Upper lobe of left lung (tissue), 6 donors: ENCODE results near the gene KIF15. TPM values are rescaled to one million over a fixed set of nuclear protein-coding genes. Genes with fewer than 3 reads are reported as not detected.
"Not testable (repeated sequence)": the region's sequence is repeated elsewhere in the genome, so short reads cannot be mapped to it uniquely, and the experiment has no call there.

ENCODE experiments used
- ATAC-seq, 2 donors: fragments of 200-7000 bp; cut with Tn5 transposase; one replicate each; pipeline ENCODE4 v1.9.1; 2022; ENCODE audit warnings: mild to moderate bottlenecking in 2 of 2, moderate library complexity in 2 of 2; ENCODE audit not compliant: low FRiP score in 2 of 2
- DNase-seq, 2 donors: peaks; one replicate each; pipeline ENCODE4 v3.0.0-alpha.2; 2019 to 2020
- H3K27ac ChIP-seq, 4 donors: fragments of 200-600 bp; sonication (generic); one replicate each; pipeline ENCODE4 v1.5.1; 2016 to 2019
- H3K27me3 ChIP-seq, 4 donors: fragments of 200-600 bp; sonication (generic); one replicate each; pipeline ENCODE4 v1.5.1; 2017 to 2019
- H3K36me3 ChIP-seq, 4 donors: fragments of 200-600 bp; sonication (generic); one replicate each; pipeline ENCODE4 v1.5.1; 2016 to 2019
- H3K4me1 ChIP-seq, 4 donors: fragments of 200-600 bp; sonication (generic); one replicate each; pipeline ENCODE4 v1.5.1; 2018 to 2019
- H3K4me3 ChIP-seq, 4 donors: fragments of 200-600 bp; sonication (generic); one replicate each; pipeline ENCODE4 v1.5.1; 2017 to 2019; ENCODE audit warnings: mild to moderate bottlenecking in 2 of 4, moderate library complexity in 1 of 4
- H3K9me3 ChIP-seq, 4 donors: fragments of 200-600 bp; sonication (generic); one replicate each; pipeline ENCODE4 v1.5.1; 2018 to 2019
- EP300 ChIP-seq, 4 donors: sonication (generic); formaldehyde crosslinking; IDR thresholded peaks; one replicate each; pipeline ENCODE4 v1.5.1; 2017; ENCODE audit warnings: antibody characterized with exemption in 4 of 4, control low read depth in 2 of 4
- POLR2A ChIP-seq, 4 donors: fragments of 450-650 bp; IDR thresholded peaks; one replicate each; pipeline ENCODE4 v1.5.1; 2016 to 2017; ENCODE audit warnings: antibody characterized with exemption in 4 of 4, mild to moderate bottlenecking in 2 of 4
- POLR2AphosphoS5 ChIP-seq, 2 donors: sonication (generic); formaldehyde crosslinking; IDR thresholded peaks; one replicate each; pipeline ENCODE4 v1.5.1; 2017; ENCODE audit warnings: antibody characterized with exemption in 2 of 2
- WGBS, 2 donors: methylation state at CpG; one replicate each; pipeline ENCODE4 v1.1.5; 2017 to 2018; 5-methylcytosine and 5-hydroxymethylcytosine counted together
- total RNA-seq, 6 donors: library from RNA; depleted of rRNA in 4 of 6; stranded (reverse); fragments of >200 nt in 4 of 6; gene quantifications; one replicate each; pipeline versions ENCODE4 v1.1.0 to v1.2.1, GENCODE V29; 2016 to 2021
- TF ChIP-seq, protein P1 (sequence below), 6 experiments: fragments of 450-650 bp in 4 of 6; fragments of 200-600 bp in 2 of 6; sonication (generic) in 2 of 6; IDR thresholded peaks; one replicate each; pipeline ENCODE4 v1.5.1; 2016 to 2019; ENCODE audit warnings: antibody characterized with exemption in 6 of 6
- donor health status: DM: no; HTN: no; CAD: no; lungs with moderate emphysema.
- donor health status: DM: no; HTN: yes; CAD: no; lungs with severe emphysema.

The KIF15 gene
- total RNA-seq, 6 donors from 2014 or later: 0.69 to 2.3 (median 0.89) TPM; not detected in 1

DNA sequence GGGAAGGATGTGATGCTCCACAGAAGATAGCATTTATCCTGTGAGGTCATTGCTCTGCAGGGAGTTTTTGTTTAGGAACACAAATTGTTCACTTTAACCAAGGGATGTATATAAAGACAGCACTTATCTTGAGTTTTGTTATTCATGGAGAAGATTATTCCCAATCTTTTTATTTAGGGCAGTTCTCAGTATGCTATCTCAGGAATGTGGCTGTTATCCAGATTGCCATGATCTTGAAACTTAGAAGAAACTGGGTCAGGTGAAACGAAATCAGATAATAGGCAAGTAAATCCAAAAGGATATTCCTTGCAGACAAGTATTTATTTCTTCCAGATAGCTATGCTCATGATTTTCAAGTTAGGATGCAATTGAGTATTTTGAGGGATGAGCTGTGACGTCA is 80.8 kb downstream of the KIF15 start:
- no peak for ATAC-seq

GRCh38 chr3:44845528-44846520 is 84.2 kb downstream of the KIF15 start:
- no peak for DNase-seq
- TF ChIP-seq, protein P1, sequence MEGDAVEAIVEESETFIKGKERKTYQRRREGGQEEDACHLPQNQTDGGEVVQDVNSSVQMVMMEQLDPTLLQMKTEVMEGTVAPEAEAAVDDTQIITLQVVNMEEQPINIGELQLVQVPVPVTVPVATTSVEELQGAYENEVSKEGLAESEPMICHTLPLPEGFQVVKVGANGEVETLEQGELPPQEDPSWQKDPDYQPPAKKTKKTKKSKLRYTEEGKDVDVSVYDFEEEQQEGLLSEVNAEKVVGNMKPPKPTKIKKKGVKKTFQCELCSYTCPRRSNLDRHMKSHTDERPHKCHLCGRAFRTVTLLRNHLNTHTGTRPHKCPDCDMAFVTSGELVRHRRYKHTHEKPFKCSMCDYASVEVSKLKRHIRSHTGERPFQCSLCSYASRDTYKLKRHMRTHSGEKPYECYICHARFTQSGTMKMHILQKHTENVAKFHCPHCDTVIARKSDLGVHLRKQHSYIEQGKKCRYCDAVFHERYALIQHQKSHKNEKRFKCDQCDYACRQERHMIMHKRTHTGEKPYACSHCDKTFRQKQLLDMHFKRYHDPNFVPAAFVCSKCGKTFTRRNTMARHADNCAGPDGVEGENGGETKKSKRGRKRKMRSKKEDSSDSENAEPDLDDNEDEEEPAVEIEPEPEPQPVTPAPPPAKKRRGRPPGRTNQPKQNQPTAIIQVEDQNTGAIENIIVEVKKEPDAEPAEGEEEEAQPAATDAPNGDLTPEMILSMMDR (IDR thresholded peaks at IDR 0.05): no peak
- TF ChIP-seq EP300 (IDR thresholded peaks at IDR 0.05) (no peak), POLR2AphosphoS5 (IDR thresholded peaks at IDR 0.05) (no peak), POLR2A (IDR thresholded peaks at IDR 0.05) (no peak)
- Histone ChIP-seq H3K36me3 (no peaks in the 10 kb centered on the region), H3K27me3 (no peaks in the 10 kb centered on the region), H3K27ac (no peak overlapping the region), H3K9me3 (no peaks in the 10 kb centered on the region), H3K4me1 (no peaks in the 10 kb centered on the region), H3K4me3 (no peak overlapping the region)
- WGBS, 2 donors: 63 to 77% methylated on average over 7 of the region's 7 CpGs
- ATAC-seq: peak in 1 of 2 donors; percentile 34

More for the DNA sequence above, 80.8 kb downstream of the KIF15 start:
- no peak overlapping the region for H3K27ac ChIP-seq
- WGBS, 2 donors: 78 to 80% methylated on average over 2 of the region's 2 CpGs
- no peak overlapping the region for H3K4me3 ChIP-seq
- DNase-seq: no peak
- H3K27me3 ChIP-seq: no peaks in the 10 kb centered on the region
- no peaks in the 10 kb centered on the region for H3K4me1 ChIP-seq
- TF ChIP-seq POLR2AphosphoS5 (IDR thresholded peaks at IDR 0.05): no peak
- TF ChIP-seq, protein P1 (IDR thresholded peaks at IDR 0.05): no peak
- H3K36me3 ChIP-seq: no peaks in the 10 kb centered on the region
- no peaks in the 10 kb centered on the region for H3K9me3 ChIP-seq

DNA sequence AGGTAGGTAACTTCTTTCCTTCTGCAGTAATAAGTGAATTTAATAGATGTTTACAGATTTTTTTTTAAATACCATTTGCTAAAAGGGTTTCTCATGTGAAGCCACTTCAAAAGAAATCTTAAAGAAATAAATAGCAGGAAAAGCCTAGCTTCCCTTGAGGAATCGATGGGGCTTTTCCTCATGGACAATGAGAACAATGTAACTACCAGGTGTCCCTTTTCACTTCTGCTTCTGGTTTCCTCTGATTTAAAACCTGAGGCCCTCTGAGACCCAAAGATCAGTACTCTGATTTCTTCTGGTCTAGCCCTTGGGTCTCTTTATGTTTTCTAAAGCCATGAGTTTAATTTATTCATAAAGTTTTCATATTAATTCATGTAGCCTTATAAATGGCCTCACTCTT is 87.0 kb downstream of the KIF15 start:
- WGBS, 2 donors: 76 to 84% methylated on average over 1 of the region's 1 CpG
- DNase-seq (no peak), ATAC-seq (no peak)
- no peak overlapping the region for H3K4me3 ChIP-seq
- no peaks in the 10 kb centered on the region for H3K9me3 ChIP-seq
- no peaks in the 10 kb centered on the region for H3K4me1 ChIP-seq
- TF ChIP-seq EP300 (IDR thresholded peaks at IDR 0.05) (no peak), POLR2A (IDR thresholded peaks at IDR 0.05) (no peak), POLR2AphosphoS5 (IDR thresholded peaks at IDR 0.05) (no peak)
- TF ChIP-seq, protein P1 (IDR thresholded peaks at IDR 0.05): no peak
- H3K36me3 ChIP-seq: no peaks in the 10 kb centered on the region
- H3K27me3 ChIP-seq: no peaks in the 10 kb centered on the region
- H3K27ac ChIP-seq: no peak overlapping the region

- H3K4me3 ChIP-seq, H3K27me3 ChIP-seq, ATAC-seq, H3K27ac ChIP-seq, DNase-seq, H3K4me1 ChIP-seq, H3K36me3 ChIP-seq: not testable (repeated sequence)
- H3K9me3 ChIP-seq: peaks cover 0 to 11% (median 0%) of the 10 kb centered on the region in 4 donors
- WGBS, 2 donors: 97 to 99% methylated on average over 6 of the region's 6 CpGs
Measured at GRCh38 chr3:44856663-44857062, 95.1 kb downstream of the KIF15 start.

DNA sequence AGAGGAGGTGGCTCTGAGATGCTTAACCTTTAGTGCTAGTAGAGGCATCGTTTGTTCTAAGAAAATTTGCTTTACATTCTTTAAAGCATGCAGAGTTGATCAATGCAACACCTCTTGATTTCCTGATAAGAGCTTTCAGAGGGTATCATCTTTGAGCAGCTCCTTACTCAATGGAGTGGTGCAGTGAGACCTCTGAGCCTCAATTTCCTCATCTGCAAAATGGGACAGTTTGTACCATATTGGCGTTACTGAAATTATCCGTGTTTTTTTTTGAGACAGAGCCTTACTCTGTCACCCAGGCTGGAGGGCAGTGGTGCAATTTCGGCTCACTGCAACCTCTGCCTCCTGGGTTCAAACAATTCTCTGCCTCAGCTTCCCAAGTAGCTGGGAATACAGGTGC is 98.5 kb downstream of the KIF15 start:
- TF ChIP-seq EP300 (IDR thresholded peaks at IDR 0.05) (no peak), POLR2A (IDR thresholded peaks at IDR 0.05) (no peak), POLR2AphosphoS5 (IDR thresholded peaks at IDR 0.05) (no peak)
- TF ChIP-seq, protein P1 (IDR thresholded peaks at IDR 0.05): no peak
- Histone ChIP-seq H3K27me3 (no peaks in the 10 kb centered on the region), H3K9me3 (peaks cover 0 to 11% (median 0%) of the 10 kb centered on the region in 4 donors), H3K4me3 (no peak overlapping the region), H3K27ac (no peak overlapping the region), H3K4me1 (peaks cover 7 to 16% (median 9%) of the 10 kb centered on the region in 4 donors), H3K36me3 (no peaks in the 10 kb centered on the region)
- ATAC-seq (no peak), DNase-seq (no peak)
- WGBS, 2 donors: 93 to 97% methylated on average over 4 of the region's 4 CpGs
